ENCODE results near the gene TM9SF2.

The TM9SF2 gene

GRCh38 chr13:99608345-99608744, 107.1 kb downstream of the TM9SF2 start:
- Histone ChIP-seq H3K27me3 (replicated peaks; ENCODE audit: control insufficient read depth, insufficient read depth, low read length) (no peaks in the 10 kb centered on the region), H3K36me3 (ENCODE audit: control insufficient read depth, insufficient read depth, low read length) (no peaks in the 10 kb centered on the region), H3K4me3 (replicated peaks; ENCODE audit: low read depth, low read length) (no peak overlapping the region)
- no peak for TF ChIP-seq CTCF (IDR thresholded peaks at IDR 0.05; ENCODE audit: insufficient read depth, low read length, poor library complexity, severe bottlenecking)
- DNase-seq (ENCODE audit: extremely low read depth, insufficient read length): no peak

GRCh38 chr13:99610702-99611289, 109.5 kb downstream of the TM9SF2 start:
- Histone ChIP-seq H3K27me3 (replicated peaks; ENCODE audit: control insufficient read depth, insufficient read depth, low read length) (no peaks in the 10 kb centered on the region), H3K4me3 (replicated peaks; ENCODE audit: low read depth, low read length) (no peak overlapping the region), H3K36me3 (ENCODE audit: control insufficient read depth, insufficient read depth, low read length) (no peaks in the 10 kb centered on the region)
- TF ChIP-seq CTCF (IDR thresholded peaks at IDR 0.05; ENCODE audit: insufficient read depth, low read length, poor library complexity, severe bottlenecking): peak; percentile 29
- DNase-seq (ENCODE audit: extremely low read depth, insufficient read length): no peak
